Prostate gland (tissue), 2 donors: Measurements from ENCODE around the gene OR52M1. TPM values are rescaled to one million over a fixed set of nuclear protein-coding genes. Genes with fewer than 3 reads are reported as not detected.
"Not testable (repeated sequence)": the region's sequence is repeated elsewhere in the genome, so short reads cannot be mapped to it uniquely, and the experiment has no call there.

ENCODE experiments used
- DNase-seq: peaks from one replicate; pipeline ENCODE4 v3.0.0-alpha.2; 2019; ENCODE audit warnings: low spot score
- H3K27ac ChIP-seq, 2 donors: fragments of 200-600 bp; sonication (generic); 2 replicates each; pipeline ENCODE4 v1.5.1; 2017 to 2019
- H3K27me3 ChIP-seq: fragments of 200-600 bp; sonication (generic); replicated peaks from 2 replicates; pipeline ENCODE4 v1.5.1; 2019; ENCODE audit not compliant: insufficient read depth
- H3K36me3 ChIP-seq, 2 donors: fragments of 200-600 bp; sonication (generic); 1 replicate in 1 of 2; 2 replicates in 1 of 2; pipeline versions ENCODE4 v1.5.1 to v1.8.1; 2017 to 2019
- H3K4me1 ChIP-seq: fragments of 200-600 bp; sonication (generic); replicated peaks from 2 replicates; pipeline ENCODE4 v1.5.1; 2019
- H3K4me3 ChIP-seq, 2 donors: fragments of 200-600 bp; sonication (generic); 2 replicates each; pipeline ENCODE4 v1.5.1; 2017 to 2019
- H3K9me3 ChIP-seq: fragments of 200-600 bp; sonication (generic); 2 replicates; pipeline ENCODE4 v1.5.1; 2017
- POLR2A ChIP-seq: fragments of 450-650 bp; IDR thresholded peaks from one replicate; pipeline ENCODE4 v1.6.1; 2016; ENCODE audit warnings: antibody characterized with exemption, mild to moderate bottlenecking
- POLR2AphosphoS5 ChIP-seq: sonication (generic); formaldehyde crosslinking; IDR thresholded peaks from one replicate; pipeline ENCODE4 v1.6.1; 2017; ENCODE audit warnings: antibody characterized with exemption
- WGBS: methylation state at CpG from one replicate; pipeline ENCODE4 v1.1.5; 2018; 5-methylcytosine and 5-hydroxymethylcytosine counted together
- intact Hi-C: fragments of 100-400 bp; cut with DNase I; formaldehyde crosslinking; loops from one replicate; pipeline ENCODE4 v1.14.2; 2022
- total RNA-seq, 2 donors: library from RNA; depleted of rRNA; stranded (reverse); fragments of >200 nt; gene quantifications; one replicate each; pipeline ENCODE4 v1.1.0, GENCODE V29; 2016
- TF ChIP-seq, protein P1 (sequence below), 4 experiments: fragments of 200-600 bp in 2 of 4; fragments of 450-650 bp in 2 of 4; sonication (generic) in 2 of 4; IDR thresholded peaks; 1 replicate in 3 of 4; 2 replicates in 1 of 4; pipeline ENCODE4 v1.5.1; 2016 to 2019; ENCODE audit warnings: antibody characterized with exemption in 4 of 4, mild to moderate bottlenecking in 2 of 4, moderate library complexity in 2 of 4

Gene OR52M1
- total RNA-seq, 2 donors from 2014 or later, result not detected

DNA sequence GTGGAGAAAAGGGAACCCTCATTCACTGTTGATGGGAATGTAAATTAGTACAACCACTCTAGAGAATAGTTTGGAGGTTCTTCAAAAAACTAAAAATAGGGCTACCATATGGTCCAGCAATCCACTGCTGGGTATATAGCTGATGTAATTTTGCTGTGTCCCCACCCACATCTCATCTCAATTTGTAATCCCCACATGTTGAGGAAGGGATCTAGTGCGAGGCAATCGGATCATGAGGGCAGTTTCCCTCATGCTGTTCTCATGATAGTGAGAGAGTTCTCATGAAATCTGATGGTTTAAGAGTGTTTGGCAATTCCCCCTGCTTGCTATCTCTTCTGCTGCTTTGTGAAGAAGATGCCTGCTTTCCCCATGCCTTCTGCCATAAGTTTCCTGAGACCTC lies 17.1 kb upstream of the OR52M1 start:
- intact Hi-C loops, result no loop called here
- no peak overlapping the region for H3K27ac ChIP-seq
- no peaks in the 10 kb centered on the region for H3K4me1 ChIP-seq
- WGBS, result 91% methylated on average over 2 of the region's 2 CpGs
- TF ChIP-seq POLR2A (no peak), POLR2AphosphoS5 (no peak)
- TF ChIP-seq, protein P1, sequence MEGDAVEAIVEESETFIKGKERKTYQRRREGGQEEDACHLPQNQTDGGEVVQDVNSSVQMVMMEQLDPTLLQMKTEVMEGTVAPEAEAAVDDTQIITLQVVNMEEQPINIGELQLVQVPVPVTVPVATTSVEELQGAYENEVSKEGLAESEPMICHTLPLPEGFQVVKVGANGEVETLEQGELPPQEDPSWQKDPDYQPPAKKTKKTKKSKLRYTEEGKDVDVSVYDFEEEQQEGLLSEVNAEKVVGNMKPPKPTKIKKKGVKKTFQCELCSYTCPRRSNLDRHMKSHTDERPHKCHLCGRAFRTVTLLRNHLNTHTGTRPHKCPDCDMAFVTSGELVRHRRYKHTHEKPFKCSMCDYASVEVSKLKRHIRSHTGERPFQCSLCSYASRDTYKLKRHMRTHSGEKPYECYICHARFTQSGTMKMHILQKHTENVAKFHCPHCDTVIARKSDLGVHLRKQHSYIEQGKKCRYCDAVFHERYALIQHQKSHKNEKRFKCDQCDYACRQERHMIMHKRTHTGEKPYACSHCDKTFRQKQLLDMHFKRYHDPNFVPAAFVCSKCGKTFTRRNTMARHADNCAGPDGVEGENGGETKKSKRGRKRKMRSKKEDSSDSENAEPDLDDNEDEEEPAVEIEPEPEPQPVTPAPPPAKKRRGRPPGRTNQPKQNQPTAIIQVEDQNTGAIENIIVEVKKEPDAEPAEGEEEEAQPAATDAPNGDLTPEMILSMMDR (IDR thresholded peaks at IDR 0.05), result no peak
- no peak for DNase-seq
- H3K36me3 ChIP-seq, result no peaks in the 10 kb centered on the region
- H3K27me3 ChIP-seq, result no peaks in the 10 kb centered on the region
- no peaks in the 10 kb centered on the region for H3K9me3 ChIP-seq
- H3K4me3 ChIP-seq, result no peak overlapping the region

DNA sequence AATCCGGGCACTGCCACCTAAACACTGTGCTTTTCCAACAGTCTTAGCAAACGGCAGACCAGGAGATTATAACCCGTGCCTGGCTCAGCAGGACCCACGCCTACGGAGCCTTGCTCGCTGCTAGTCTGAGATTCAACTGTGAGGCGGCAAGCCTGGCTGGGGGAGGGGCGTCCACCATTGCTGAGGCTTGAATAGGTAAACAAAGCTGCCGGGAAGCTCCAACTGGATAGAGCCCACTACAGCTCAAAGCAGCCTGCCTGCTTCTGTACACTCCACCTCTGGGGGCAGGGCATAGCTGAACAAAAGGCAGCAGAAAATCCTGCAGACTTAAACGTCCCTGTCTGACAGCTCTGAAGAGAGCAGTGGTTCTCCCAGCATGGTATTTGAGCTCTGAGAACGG lies 13.3 kb upstream of the OR52M1 start:
- H3K9me3 ChIP-seq, H3K36me3 ChIP-seq, intact Hi-C loops, DNase-seq, H3K4me1 ChIP-seq, H3K27me3 ChIP-seq, H3K4me3 ChIP-seq, H3K27ac ChIP-seq: not testable (repeated sequence)
- WGBS, result 62% methylated on average over 11 of the region's 11 CpGs

DNA sequence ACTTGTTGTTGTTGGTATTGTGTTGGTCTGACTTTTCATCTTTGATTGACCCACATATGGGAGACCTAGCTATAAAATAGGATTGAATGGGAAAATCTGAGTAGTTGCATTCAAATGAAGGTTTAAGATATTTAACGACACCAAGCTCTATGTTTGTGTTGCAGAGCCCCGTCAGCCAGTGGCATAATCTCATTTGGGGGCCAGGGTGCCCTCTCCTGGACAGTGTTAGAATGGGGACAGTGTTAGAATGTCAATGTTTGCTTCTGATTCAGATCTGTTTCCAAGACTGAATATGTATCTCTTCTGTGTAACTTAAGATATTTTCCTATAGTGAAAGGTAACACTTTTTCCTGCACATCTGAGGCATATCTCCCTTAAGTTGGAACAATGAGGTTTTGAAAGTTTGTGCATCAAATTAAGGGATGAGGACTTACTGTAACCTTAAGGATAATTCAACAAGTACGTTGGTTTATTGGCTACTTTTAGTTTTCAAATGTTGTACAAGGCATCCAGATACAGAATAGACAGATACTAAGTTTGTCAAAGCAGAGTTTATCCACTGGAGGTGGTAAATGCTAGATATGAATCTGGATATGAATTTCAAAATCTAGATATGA lies 5.3 kb upstream of the OR52M1 start:
- TF ChIP-seq, protein P1 (IDR thresholded peaks at IDR 0.05), result peak; percentile 30 to 74 (median 62)
- TF ChIP-seq POLR2AphosphoS5 (peak; percentile 38), POLR2A (no peak)
- no peak overlapping the region for H3K4me3 ChIP-seq
- no peaks in the 10 kb centered on the region for H3K9me3 ChIP-seq
- no peaks in the 10 kb centered on the region for H3K27me3 ChIP-seq
- peak; percentile 57 for DNase-seq
- H3K27ac ChIP-seq, result peak overlapping the region in 1 of 2 donors; percentile 4
- no peaks in the 10 kb centered on the region for H3K4me1 ChIP-seq
- no peaks in the 10 kb centered on the region for H3K36me3 ChIP-seq
- intact Hi-C loops, result loop anchor here (2.0 kb wide), 1 partner anchor 353 kb away; no protein-coding TSS in a partner anchor
- WGBS, result 19% methylated on average over 3 of the region's 3 CpGs

DNA sequence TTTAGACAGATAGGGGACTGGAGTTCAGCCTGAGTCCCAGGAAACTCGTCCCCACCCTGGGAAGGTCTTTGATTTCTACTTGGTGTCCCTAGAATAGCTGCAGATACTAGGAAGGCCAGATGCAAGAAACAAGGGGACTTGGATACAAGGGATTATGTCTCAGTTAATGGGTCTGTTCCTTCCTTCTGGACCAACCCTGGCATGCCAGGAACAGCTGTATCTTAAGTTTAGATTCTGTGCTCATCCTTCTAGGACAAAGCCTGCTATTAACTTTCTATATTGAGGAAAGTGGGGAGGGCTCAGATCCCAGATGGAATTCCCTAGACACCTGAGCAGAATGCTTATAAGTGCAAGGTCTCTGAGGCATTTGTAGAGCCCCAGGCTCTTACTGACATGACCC lies 3.9 kb upstream of the OR52M1 start:
- Histone ChIP-seq H3K36me3 (no peaks in the 10 kb centered on the region), H3K4me1 (no peaks in the 10 kb centered on the region), H3K9me3 (no peaks in the 10 kb centered on the region), H3K27me3 (no peaks in the 10 kb centered on the region), H3K4me3 (no peak overlapping the region), H3K27ac (no peak overlapping the region)
- intact Hi-C loops, result loop anchor here (2.0 kb wide), 1 partner anchor 354 kb away; no protein-coding TSS in a partner anchor
- no peak for DNase-seq
- 0% methylated on average over 1 of the region's 1 CpG for WGBS
- TF ChIP-seq POLR2A (no peak), POLR2AphosphoS5 (no peak)
- TF ChIP-seq, protein P1 (IDR thresholded peaks at IDR 0.05), result no peak

DNA sequence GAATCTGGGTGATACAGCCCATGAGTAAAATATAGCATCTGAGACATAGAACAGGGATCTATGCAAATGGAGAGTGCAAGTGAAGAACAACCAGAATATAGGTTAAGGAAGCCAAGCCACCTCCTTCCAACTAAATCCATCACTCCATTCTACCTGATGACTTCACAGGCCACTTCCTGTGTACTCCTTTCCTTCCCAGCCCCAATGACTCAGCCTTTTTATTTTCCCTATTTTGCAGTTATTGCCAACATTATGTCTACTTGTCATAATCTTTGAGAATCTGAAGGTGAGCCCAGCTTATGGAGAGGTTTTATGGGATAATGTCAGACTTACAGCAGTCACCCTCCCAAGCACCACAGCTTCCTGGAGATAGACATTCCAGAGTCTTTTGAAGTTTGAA lies 1.4 kb upstream of the OR52M1 start:
- Histone ChIP-seq H3K36me3 (no peaks in the 10 kb centered on the region), H3K27ac (no peak overlapping the region), H3K27me3 (no peaks in the 10 kb centered on the region), H3K4me1 (no peaks in the 10 kb centered on the region), H3K4me3 (no peak overlapping the region), H3K9me3 (no peaks in the 10 kb centered on the region)
- DNase-seq, result no peak
- intact Hi-C loops, result no loop called here
- TF ChIP-seq POLR2A, result no peak
- TF ChIP-seq, protein P1 (IDR thresholded peaks at IDR 0.05), result no peak
- no peak for TF ChIP-seq POLR2AphosphoS5
